CD4-positive, alpha-beta T cell treated with Interleukin-4 for 1 hour (primary cell): ENCODE data around the gene HOXD10.

Experiments used
- DNase-seq, 2 donors: peaks; one replicate each; pipeline ENCODE4 v3.0.0-alpha.2; 2020 to 2022

The HOXD10 gene

DNA sequence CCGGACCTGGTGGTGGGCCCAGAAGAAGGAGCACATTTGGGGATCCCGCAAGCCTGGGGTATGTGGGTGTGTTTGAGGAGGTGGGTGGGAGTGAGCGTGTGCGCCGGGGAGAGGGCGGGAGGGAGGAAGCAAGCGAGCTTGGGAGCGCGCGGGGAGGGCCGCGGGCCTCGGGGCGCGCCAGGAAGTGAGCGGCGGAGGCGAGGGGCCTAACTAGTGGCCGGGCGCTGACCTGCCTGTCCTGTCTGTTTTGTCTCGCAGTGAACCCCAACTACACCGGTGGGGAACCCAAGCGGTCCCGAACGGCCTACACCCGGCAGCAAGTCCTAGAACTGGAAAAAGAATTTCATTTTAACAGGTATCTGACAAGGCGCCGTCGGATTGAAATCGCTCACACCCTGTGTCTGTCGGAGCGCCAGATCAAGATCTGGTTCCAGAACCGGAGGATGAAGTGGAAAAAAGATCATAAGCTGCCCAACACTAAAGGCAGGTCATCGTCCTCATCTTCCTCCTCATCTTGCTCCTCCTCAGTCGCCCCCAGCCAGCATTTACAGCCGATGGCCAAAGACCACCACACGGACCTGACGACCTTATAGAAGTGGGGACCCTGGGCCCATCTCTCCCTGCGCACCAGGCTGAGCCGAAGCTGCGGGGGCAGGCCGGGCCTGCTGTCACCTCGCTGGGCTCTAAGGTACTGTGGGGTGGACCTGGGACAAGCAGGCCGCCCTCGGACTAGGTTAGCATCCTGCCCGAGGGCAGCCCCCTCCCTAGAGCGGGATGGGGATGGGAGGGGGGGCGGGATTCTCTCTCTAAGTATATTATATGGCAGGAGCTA, 36.0 kb downstream of the HOXD10 start:
- no peak for DNase-seq

DNA sequence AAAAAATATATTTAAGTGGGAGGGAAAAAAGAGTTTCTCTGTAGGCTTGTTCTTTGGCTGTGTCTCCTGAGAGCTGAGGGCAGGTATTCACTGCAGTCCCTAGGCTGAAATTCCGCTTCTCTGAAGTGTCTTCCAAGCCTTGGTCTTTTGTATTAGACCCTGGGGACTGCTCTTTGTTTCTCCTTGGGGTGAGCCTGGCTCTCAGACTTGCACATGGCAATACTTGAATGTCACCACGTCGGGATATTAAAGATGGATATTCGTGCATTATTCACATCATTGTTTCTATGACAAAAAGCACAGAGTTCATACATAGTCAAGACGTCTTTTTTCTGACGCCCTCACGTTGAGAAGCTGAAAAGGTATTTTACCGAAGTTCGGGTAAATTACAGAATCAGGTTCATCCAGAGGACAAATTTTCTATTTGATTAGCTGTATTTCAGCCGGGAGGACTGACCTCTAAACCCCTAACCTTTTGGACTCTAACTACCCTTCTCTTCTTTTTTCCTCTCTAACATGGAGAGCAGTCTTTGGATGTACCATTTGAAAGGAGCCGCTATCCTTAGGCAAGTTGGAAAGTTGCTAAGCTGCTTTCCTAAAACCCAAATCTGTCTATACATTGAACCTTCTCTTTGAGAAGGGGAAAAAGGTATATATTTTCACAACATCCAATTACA, 38.1 kb downstream of the HOXD10 start:
- no peak for DNase-seq

DNA sequence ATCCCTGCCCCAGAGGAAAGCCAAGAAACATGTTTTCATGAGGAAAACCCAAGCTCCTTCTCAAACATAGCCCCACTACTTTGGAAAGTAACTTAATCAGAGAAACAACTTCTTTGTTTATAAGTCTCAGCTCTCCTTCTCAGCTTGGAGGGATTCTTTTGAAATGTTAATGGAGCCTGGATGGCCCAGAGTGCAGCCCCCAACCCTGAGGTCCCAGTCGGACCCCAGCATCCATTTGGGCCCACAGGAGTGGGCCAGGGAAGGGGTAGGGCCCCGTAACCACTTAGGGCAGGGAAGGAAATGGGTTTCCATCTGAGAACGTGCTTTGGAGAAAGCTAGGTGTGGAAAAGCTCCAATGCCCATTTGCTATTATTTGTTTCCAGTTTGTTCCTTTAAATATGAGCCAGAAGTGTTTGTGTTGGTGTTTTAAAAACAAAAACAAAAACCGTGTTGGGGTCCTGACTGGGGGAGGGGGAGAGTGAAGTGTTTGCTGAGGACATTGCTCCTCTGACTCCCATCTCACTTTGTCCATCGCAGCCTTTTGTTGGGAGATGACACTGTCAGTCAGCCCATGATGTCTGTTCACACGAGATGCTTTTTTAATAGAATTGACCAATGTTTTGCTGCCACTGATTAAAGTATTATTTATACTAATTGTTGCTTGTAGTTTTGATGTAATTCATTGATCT, 38.9 kb downstream of the HOXD10 start:
- DNase-seq = no peak

DNA sequence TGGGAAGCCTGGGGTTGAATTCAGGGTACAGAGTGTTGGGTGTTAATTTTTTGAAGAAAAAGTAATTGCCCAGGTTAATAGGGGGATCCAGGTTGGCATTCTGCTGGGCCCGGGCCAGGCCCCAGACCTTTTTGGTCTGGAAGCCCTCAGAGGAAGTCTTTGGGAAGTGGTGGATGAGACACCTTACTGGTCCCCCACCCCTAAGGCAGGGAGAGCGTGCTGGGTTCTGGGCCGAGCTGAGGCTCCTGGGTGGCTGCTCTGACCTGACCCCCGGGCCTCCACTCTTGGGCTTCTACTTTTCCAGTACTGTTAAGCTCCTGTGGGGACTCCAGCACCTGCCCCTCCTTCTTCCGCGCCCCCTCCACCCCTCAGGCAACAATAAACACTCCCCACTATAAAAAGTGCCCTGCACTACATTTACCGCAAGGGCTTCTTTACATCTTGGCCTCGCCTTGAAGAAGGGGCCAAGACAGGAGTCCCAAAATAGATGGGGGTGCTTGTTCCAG, 39.8 kb downstream of the HOXD10 start:
- no peak for DNase-seq

DNA sequence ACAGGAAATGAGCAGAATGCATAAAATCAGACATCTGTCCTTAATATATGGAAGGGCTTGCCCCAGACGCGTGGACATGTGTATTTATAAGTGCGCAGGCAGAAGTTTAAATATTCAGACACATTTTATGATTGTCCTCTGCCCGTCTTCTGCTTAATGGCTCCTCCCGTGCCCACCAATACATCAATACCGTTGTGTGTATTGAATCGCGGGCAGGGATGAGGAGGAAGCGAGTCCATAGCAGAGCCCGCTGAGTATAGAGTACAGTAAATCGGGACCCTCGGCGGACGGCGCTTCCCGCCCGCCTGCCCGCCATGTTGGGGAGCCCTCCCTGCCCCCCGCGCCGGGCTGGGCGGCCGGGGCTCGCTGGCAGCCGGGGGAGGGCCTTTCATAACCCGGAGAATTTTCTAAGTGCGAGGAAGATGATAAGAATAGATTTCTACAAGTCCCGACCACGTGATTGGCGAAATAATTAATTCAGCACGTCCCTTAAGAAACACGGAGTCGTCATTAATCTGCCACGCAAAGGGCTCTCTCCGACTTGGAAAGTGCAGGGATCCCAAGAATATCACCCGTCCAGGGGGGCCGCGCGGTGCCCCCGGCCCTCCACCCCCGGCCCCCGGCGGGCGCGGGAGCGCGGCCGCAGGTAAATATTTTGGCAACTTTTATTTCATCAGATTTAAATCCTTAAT, 40.4 kb downstream of the HOXD10 start, which contains the start of gene HOXD3:
Gene HOXD3 (plus strand): TSS at position 501 of the 692 bp plus-strand sequence. CDS start 11,808 bp downstream, outside the sequence.
- no peak for DNase-seq

DNA sequence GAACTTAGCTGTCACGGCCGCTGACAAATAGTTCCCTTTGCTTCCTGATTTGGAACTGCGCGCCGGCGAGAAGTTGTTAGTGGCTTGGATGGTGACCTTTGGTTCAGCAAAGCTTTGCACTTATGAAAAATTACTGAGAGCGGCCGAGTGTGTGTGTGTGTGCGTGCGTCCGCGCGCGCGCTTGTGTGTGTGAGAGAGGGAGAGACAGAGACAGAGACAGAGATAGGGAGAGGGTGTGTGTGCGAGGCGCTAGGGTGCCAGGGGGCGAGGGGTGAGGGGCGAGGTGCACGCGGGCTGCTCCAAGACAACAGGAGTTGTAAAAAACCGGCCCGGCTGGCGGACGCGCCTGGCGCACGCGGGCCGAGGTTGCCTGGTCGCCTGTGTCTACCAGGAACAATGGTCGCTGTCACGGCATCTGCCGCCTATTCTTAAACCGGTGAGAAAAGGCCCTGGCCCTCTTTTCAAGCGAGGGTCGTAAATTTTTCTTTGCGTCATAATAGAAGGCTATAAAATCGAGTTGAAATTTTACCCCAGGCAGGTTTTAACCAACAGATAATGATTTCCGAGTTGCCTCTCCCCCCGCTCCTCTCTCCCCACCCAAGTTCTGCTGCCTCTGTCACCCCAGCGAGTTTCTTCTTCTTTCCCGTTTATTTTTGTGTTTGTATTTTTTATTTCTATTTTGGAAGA, 41.1 kb downstream of the HOXD10 start:
- no peak for DNase-seq

DNA sequence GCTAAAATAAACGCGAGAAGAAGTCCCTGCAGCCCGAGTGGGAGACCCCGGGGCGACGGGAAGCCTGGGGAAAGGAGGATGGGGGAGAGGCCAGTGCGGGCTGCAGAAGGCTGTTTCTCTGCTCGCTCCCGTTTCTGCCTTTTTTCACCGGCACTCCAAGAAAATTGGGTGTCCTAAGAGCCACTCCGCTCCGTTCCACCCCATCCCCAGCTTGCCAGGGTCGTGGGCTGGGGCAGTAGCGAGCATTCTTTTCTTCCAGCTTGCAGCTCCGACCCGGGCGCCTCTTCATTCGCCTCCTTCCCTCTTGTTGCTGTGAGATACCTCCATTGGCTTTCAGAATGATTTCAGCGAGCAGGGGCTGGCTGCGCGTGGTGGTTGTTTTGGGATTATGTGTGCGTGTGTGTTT, 41.6 kb downstream of the HOXD10 start:
- DNase-seq = no peak

DNA sequence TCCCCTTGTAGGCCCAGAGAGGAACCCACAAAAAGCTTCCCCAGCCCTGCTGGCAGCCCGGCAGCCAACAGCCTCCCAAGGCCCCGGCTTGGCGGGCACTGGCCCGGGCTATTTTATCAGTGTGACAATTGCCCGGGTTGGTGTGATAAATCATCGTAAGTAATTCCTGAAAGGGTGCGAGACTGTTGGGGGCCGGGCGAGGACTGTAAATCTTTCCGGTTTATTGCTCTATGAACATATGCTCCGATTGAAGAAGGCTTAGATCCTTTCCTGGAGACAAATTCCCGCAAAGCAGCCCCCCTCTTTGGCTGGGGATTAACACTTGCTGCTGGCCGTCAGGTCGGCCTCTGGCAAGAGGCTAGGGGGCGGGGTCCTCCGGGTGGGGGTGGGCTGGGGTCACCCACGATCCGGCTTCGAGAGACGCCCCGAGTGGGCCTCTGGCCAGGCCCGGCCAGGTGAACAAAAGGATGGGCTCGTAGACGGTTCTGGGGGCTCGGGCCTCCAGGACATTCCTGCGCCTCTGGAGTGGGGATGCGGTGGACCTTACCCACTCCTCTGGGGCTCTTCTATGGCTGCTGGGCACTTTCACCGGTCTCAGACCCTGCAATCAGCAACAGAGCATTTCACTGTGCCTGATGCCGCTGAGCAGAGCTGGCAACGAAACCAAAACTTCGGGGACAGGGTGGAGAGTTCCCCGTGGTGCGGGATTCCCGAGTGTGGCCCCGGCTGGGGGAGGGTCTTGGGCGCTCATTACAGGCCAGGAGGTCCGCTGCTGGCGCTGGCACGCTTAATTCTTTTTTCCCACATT, 42.5 kb downstream of the HOXD10 start:
- DNase-seq = no peak

DNA sequence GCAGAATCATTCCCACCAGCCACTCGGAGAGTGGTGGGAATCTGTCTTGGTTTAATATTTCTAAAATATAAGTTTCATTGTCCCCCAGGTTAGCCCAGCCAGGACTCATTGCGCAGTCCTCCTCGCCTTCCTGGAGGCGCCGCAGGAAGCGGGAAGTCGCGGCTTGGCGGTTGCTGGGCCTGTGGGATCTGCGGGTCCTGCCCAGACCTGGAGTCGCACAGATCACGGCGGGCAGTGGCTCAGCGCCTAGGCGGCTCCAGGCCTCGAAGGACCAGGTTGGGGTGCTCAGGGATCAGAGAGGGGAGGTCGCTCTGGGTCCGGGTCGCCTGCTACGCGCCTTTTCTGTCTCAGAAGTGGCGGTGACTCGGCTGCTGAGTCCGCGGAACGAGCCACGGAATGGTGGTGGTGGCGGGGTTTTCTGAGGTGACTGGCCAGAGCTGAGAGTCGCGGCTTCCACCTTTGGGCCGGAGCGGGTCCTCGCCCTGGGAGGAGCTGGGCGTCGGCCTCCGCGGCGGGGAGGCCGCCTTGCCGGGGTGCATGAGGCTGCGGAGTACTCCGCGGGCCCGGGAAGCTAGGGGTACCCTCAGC, 43.2 kb downstream of the HOXD10 start:
- no peak for DNase-seq

DNA sequence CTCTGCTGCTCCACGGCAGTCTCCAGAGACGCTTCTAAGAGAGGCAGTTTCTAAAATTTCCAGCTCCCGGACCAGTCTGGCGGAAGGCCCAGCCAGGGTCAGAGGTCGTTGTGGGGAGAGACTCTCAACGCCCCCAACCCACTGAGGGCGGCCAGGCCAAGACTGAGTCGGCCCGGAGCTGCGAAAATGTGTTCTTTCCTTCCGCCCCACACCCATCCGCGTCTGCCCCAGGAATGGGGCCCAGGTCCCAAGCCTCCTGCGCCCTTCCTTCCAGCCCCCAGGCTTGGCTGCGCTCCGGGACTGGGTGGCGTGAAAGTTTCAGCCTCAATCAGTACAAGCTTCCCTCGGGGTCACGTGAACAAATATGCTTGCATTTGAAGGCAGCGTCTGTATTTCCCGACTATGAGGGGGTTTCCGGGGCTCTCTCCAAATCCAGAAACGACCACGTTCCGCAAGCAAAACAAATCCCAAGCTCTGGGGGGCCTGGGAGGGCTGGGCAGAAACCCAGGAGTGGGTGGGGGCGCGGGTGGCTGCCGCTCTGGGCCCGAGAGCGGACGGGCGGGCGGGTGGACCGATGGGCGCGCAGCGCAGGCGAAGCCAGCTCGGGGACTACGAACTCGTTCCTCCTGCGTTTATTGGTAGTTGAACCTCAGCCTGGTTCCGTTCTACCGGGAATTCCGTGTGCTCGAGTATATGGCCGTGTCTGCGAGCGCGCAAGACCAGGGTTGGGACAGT, 43.8 kb downstream of the HOXD10 start:
- DNase-seq = no peak

DNA sequence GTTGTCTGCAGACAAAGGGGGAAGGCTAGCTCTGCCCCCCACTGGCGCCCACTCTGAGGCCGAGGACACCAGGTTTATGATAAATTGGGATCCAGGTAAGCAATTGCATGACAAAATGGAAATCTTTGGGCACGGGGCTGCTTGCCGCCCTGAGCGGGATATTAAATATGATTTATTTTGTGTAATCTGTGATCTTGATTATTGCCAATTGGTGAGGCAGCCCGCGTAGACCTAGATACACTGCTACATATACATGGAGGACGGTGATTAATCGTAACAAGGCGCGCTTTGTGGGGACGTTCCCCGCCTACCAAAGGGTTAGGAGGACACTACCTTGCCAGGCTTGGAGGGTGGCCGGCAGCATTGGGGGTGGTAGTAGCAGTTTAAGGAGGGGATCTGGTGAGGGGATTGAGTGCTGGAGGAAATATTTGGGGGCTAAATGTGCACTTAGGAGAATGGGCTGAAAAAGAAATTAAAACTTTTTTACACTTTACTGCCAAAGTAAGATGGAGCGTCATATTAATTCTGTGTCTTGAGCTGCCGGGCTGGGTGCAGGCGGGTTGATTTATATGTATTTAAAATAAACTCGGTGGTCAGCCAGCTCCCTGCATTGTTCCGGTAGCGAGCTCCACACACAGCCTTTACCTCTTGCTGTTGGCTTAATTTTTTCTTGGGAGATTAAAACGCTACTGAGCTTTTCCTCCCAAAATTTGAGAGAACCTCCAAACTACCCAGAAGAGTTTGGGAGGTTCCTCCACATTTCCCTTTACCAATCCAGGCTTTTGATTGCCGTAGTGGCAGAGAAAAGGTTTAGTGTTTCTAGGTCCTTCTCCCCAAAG, 44.6 kb downstream of the HOXD10 start:
- DNase-seq = no peak

DNA sequence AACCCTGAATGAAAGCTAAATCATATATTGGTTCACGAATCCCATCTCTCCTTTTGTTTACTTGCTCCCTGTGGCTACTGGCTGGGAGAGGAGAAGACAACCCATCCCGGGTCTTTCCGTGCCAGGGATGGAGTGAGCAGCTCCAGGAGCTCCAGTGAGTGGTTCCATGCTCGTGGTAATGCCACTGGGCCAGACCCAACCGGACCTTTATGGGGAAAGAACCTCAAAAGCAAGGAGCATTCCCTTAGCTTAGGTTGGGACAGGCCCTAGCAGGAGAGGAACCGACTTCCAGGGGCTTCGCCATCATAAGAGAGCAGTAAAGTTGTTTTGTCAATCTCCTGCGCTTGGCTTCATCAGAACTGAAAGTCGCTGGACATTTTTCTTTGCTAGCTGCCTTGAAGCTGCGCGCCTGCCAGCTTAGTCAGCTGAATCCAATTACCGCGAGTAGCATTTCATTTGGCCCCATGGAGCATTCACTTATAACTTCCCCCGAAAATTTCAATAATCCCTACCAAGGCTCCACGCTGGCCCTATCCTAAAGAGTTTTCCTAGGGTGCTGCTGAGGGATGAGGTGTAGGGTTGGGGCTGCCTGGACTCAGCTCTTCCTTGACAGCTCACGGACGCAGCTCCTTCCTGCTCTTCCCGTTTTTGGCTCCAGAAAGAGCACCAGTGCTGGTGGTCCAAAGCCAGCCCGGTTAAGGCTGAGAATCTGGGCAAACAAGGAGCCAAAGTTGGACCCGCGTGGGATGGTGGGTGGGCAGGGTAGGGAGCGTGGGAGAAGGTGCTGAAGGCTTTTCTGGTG, 45.4 kb downstream of the HOXD10 start:
- DNase-seq = no peak

DNA sequence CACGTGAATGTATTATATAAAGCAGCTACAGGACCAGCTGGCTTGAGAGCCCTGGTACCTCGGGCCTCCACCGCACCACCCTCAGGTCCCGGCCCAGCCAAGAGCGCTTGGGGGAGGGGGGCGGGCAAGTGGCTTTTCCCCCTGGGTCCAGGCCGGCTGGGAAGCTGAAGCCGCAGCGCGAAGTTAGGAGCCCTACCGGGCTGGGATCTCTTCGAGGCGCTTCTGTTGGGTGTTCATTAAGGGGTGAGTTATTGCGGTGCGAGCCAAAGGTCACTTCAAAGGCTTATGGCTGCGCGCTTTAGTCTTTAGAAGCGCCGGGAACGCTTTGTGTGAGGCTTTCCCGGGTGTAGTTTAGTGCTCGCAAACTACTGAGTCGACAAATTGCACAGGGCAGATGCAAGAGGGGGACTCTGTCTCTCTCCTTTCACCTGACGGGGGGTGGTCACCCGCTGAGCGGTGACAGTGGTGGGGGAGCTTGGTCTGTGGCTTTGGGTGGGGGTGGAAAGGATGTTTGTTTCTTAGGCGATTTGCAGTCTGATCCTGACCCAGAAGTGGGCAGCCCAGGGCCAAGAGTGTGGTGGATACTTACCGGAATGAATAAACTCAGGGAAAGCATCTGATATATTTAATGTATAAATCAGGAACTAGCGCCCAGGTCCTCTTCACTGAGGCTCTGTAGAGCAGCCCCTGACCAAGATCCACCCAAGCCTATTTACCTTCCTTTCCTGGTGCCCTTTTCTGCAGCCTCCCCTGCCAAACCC, 46.5 kb downstream of the HOXD10 start:
- no peak for DNase-seq

DNA sequence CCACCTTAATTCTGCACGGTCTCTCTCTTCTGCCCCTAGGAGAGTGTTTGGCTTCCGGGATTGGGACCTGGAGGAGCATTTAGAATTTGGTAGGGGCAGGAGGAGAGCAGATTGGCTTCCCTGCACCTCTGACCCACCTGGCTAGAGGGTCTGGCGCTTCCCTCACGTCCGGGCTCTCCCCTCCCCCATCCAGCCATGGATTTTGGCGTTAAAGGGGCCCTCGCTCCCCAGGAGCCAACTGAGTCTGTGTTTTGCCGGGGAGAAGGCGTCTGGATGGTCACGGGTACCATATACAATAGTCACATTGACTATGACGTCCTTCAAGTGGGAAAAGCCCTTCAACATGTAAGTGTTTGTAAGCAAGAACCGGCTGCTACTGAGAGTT, 47.1 kb downstream of the HOXD10 start:
- DNase-seq = no peak

DNA sequence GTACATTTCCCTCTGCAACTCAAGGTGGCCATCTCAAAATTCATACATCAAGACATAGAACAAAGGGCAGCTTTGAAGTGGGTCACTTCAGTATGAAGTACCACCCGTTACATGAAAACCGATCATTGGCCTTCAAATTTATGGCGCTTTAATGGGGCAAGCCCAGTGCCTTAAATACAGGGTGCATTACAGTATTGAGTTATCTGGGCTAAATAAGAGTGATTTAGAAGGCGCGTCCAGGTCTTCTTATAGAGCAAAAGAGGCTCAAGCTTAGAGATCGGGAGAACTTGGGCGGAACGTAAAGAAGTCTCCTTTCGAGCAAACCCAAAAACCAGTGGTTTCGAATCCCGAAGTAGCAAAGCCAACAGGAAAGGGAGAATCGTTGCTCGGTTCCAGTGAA, 47.6 kb downstream of the HOXD10 start:
- no peak for DNase-seq

DNA sequence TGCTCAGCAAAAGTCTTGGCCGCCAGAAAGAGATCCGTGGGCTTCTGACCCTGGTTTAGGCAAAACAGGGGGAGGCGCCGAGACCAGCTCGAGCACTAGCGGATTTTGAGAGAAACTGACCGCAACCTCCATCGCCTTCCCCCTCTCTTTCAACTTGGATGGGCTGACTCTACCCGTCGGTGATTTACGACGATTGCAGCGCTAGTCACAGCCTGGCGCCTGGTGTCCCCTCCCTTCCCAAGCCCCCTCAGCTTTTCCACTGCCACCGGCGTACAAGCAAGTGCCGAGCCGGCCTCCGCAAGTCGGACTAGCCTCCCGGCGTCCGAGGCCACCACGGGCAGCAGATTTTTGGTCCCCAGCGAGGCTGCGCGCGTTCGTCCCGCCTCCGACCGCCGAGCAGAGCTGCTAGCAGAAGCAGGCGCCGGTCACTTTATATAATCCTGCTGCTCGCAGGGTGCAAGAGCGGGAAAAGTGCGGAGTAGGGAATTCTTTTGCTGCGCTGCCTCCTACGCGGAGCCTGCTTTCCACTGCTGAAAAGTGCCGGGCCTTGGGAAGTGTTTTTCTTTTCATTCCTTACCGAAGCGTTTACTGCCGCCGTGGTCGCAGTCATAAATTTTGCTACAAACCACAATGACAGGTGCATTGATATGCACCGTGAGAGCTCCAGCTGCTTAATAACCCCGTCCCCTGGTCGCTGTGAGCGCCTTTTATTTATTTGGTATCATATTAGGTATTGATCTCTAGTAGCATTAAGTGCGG, 48.2 kb downstream of the HOXD10 start:
- no peak for DNase-seq
